ENCODE measurements around the gene CNPY4.

CNPY4 gene

DNA sequence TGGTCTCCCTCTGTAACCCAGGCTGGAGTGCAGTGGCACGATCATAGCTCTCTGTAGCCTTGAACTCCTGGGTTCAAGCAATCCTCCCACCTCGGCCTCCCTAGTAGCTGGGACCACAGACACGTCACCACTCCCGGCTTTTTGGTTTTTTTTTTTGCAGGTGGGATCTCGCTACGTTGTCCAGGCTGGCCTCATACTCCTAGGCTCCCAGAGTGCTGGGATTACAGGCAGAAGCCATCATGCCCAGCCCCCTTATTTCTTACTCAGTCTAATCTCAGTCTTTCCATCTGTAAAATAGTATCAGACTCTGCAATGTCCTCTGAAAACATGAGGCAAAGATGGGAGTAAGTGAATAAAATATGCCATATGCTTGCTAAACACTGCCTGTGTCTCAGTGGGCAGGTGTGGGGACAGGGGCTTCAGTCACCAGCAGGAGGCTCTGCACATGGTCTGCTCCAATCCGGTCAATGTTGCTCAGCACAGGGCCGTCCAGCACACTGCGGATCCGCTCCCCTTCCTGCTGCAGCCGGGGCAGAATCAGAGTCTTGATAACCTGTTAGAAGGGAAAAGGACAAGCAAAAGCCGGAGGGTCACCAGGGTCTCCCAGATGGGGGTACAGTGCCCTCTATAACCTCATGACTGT is 9.8 kb upstream of the CNPY4 start:
- no peak overlapping the region for H3K4me3 ChIP-seq (ENCODE audit: low read length)
- H3K4me1 ChIP-seq (ENCODE audit: control insufficient read depth, insufficient read depth, low read length), result no peaks in the 10 kb centered on the region
- no peak overlapping the region for H3K9ac ChIP-seq (ENCODE audit: low read length)
- H3K36me3 ChIP-seq (ENCODE audit: control insufficient read depth, insufficient read depth, low read length), result peaks cover 33% of the 10 kb centered on the region
- no peak overlapping the region for H3K27ac ChIP-seq (ENCODE audit: low read depth, low read length)
- no peaks in the 10 kb centered on the region for H3K27me3 ChIP-seq (ENCODE audit: control insufficient read depth, insufficient read depth, low read length)

DNA sequence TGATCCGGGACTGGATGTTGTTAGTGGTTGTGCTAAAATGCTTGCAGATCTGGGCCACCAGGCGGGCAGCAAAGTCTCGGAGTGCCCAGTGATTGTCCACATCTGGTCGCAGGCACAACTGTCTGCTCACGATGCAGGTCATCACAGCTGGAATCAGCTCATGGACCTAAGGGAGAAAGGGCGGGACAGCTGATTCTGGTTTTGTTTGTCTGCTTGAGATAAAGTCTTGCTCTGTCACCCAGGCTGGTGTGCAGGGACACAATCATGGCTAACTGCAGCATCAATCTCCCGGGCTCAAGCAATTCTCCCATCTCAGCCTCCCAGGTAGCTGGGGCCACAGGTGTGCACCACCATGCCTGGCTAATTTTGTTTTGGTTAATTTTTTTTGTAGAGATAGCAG is 8.3 kb upstream of the CNPY4 start:
- no peak overlapping the region for H3K9ac ChIP-seq (ENCODE audit: low read length)
- no peaks in the 10 kb centered on the region for H3K27me3 ChIP-seq (ENCODE audit: control insufficient read depth, insufficient read depth, low read length)
- H3K4me3 ChIP-seq (ENCODE audit: low read length), result no peak overlapping the region
- H3K4me1 ChIP-seq (ENCODE audit: control insufficient read depth, insufficient read depth, low read length), result no peaks in the 10 kb centered on the region
- H3K36me3 ChIP-seq (ENCODE audit: control insufficient read depth, insufficient read depth, low read length), result peaks cover 28% of the 10 kb centered on the region
- H3K27ac ChIP-seq (ENCODE audit: low read depth, low read length), result no peak overlapping the region

DNA sequence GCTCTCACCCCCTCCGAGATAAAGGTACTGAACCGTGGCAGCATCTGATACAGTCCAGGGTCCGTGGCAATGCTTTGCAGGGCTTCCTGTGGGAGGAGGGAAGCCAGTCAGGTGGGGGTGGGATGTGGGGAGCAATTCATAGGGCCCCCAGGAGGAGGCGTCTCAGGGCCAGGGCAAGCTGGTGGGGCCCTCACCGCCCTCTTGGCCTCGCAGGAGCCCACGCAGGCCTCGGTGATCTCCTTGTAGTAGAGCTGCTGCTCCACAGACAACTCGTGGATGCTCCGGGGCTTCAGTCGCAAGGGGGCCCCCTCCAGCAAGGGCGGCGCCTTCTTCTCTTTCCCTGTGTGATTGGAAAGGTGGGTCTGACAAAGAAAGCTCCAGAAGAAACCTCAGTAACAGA is 7.5 kb upstream of the CNPY4 start:
- Histone ChIP-seq H3K4me3 (ENCODE audit: low read length) (no peak overlapping the region), H3K27ac (ENCODE audit: low read depth, low read length) (no peak overlapping the region), H3K27me3 (ENCODE audit: control insufficient read depth, insufficient read depth, low read length) (no peaks in the 10 kb centered on the region), H3K4me1 (ENCODE audit: control insufficient read depth, insufficient read depth, low read length) (no peaks in the 10 kb centered on the region), H3K9ac (ENCODE audit: low read length) (no peak overlapping the region), H3K36me3 (ENCODE audit: control insufficient read depth, insufficient read depth, low read length) (peaks cover 25% of the 10 kb centered on the region)

DNA sequence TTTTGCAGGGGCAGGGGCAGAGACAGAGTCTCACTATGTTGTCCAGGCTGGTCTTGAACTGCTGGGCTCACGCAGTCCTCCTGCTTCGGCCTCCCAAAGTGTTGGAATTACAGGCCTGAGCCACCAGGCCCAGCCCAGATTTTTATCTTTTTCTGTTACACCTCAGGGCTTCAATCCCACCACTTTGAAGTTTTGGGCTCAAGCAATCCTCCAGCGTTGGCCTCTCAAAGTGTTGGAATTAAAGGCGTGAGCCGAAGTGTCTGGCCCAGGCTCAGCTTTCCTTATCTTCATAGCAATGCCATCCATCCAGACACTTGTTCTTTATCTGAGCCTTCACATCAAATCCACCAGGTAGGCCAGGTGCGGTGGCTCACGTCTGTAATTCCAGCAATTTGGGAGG is 4.4 kb upstream of the CNPY4 start:
- no peak overlapping the region for H3K4me3 ChIP-seq (ENCODE audit: low read length)
- H3K27me3 ChIP-seq (ENCODE audit: control insufficient read depth, insufficient read depth, low read length), result no peaks in the 10 kb centered on the region
- peaks cover 3% of the 10 kb centered on the region for H3K4me1 ChIP-seq (ENCODE audit: control insufficient read depth, insufficient read depth, low read length)
- no peak overlapping the region for H3K27ac ChIP-seq (ENCODE audit: low read depth, low read length)
- no peak overlapping the region for H3K9ac ChIP-seq (ENCODE audit: low read length)
- peaks cover 12% of the 10 kb centered on the region for H3K36me3 ChIP-seq (ENCODE audit: control insufficient read depth, insufficient read depth, low read length)

DNA sequence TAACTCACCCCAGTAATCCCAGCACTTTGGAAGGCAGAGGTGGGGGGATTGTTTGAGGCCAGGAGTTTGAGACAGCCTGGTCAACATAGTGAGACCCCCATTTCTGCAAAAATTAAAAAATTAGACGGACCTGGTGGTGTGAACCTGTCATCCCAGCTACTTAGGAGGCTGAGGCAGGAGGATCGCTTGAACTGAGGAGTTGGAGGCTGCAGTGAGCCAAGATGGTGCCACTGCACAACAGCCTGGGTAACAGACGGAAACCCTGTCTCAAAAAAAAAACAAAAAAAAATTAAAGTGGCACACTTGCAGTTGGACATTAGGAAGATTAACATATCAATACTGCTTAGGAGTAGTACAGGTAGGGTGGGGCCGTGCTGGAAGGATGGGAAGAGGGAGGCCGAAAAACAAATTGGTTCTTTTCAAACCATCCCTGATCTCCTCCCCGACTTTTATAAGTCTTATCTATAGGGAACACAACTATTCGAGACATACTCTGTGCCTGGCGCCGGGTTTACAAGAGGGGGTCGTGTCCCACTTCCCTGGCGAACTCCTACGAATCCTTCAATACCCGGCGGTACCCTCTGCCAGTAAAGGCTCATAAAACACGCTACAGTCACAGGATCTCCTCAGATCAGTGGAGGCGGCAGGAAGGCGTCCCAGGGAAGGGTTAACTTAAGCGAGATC is 904 bp upstream of the CNPY4 start:
- Histone ChIP-seq H3K27ac (ENCODE audit: low read depth, low read length) (peak overlapping the region; percentile 82), H3K4me3 (ENCODE audit: low read length) (peak overlapping the region; percentile 80), H3K27me3 (ENCODE audit: control insufficient read depth, insufficient read depth, low read length) (no peaks in the 10 kb centered on the region), H3K9ac (ENCODE audit: low read length) (peak overlapping the region; percentile 10), H3K36me3 (ENCODE audit: control insufficient read depth, insufficient read depth, low read length) (no peaks in the 10 kb centered on the region), H3K4me1 (ENCODE audit: control insufficient read depth, insufficient read depth, low read length) (peaks cover 3% of the 10 kb centered on the region)

DNA sequence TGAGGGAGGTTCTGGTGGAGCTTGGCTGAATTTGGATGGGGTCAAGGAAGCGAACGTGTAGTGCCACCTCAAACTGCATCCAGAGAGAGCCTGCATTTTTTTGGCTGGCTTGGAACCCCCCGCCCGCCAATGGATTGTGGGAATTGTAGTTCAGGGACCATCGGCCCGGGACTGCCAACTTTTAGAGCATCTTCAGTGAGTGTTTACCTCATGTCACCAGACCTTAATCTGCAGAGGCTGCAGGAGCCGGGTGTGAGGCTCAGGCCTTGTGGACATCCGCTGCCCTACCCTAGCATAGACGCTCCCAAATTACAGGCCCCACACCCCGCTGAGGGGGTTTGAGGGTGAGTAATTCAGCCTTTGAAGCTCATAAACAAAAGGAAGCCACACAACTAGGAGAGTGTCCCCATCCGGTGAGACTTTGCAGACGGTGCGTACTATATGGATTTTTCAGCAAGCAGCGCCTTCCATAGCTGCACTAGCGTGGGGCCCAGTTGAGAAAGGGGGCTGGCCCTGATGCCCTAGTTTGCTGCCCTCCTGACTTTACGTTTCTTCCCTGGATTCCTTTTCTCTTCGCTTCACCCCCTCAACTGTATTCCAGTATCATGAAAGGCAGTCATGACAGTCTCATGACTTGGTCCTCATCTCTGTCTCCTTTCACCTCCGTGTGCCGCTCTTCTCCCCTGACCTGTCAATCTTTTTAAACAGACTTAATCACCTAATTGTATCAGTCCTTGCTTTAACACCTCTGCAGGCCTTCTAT is 717 bp downstream of the CNPY4 start:
- H3K36me3 ChIP-seq (ENCODE audit: control insufficient read depth, insufficient read depth, low read length), result no peaks in the 10 kb centered on the region
- H3K9ac ChIP-seq (ENCODE audit: low read length), result peak overlapping the region; percentile 2
- H3K4me1 ChIP-seq (ENCODE audit: control insufficient read depth, insufficient read depth, low read length), result peaks cover 3% of the 10 kb centered on the region

DNA sequence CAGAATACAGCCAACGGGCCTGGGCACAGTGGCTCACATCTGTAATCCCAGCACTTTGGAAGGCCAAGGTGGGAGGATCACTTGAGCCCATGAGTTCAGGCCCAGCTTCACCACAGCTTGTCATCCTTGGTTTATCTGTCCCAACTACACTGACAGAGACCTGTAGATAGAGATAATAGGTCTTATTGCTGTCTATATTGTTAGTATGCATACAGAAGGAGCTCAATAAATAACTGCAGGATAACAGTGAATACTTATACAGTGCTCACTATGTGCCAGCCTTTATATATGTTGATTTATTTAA is 1.3 kb downstream of the CNPY4 start:
- H3K4me3 ChIP-seq (ENCODE audit: low read length), result peak overlapping the region; percentile 80
- no peak overlapping the region for H3K9ac ChIP-seq (ENCODE audit: low read length)
- no peaks in the 10 kb centered on the region for H3K36me3 ChIP-seq (ENCODE audit: control insufficient read depth, insufficient read depth, low read length)
- H3K4me1 ChIP-seq (ENCODE audit: control insufficient read depth, insufficient read depth, low read length), result peaks cover 3% of the 10 kb centered on the region
- peak overlapping the region; percentile 55 for H3K27ac ChIP-seq (ENCODE audit: low read depth, low read length)
- H3K27me3 ChIP-seq (ENCODE audit: control insufficient read depth, insufficient read depth, low read length), result no peaks in the 10 kb centered on the region

More for the DNA sequence above, 717 bp downstream of the CNPY4 start:
- peak overlapping the region; percentile 82 for H3K27ac ChIP-seq (ENCODE audit: low read depth, low read length)
- no peaks in the 10 kb centered on the region for H3K27me3 ChIP-seq (ENCODE audit: control insufficient read depth, insufficient read depth, low read length)
- H3K4me3 ChIP-seq (ENCODE audit: low read length), result peak overlapping the region; percentile 80

DNA sequence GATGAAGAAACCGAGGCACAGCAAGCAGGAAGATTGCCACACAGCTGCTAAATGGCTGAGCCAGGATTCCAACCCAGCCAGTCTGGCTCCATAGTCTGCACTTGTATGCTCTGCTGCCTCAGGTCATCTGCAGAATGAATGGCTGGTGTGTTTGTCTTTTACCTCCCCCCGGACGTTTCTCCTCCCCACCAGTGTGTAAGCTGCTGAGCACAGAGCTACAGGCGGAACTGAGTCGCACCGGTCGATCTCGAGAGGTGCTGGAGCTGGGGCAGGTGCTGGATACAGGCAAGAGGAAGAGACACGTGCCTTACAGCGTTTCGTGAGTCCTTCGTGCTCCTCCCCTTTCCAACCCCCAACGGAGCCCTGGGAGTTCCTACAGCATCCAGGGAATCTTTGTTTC is 2.6 kb downstream of the CNPY4 start:
- H3K27ac ChIP-seq (ENCODE audit: low read depth, low read length), result no peak overlapping the region
- no peak overlapping the region for H3K4me3 ChIP-seq (ENCODE audit: low read length)
- H3K27me3 ChIP-seq (ENCODE audit: control insufficient read depth, insufficient read depth, low read length), result no peaks in the 10 kb centered on the region
- no peaks in the 10 kb centered on the region for H3K36me3 ChIP-seq (ENCODE audit: control insufficient read depth, insufficient read depth, low read length)
- no peak overlapping the region for H3K9ac ChIP-seq (ENCODE audit: low read length)
- peaks cover 3% of the 10 kb centered on the region for H3K4me1 ChIP-seq (ENCODE audit: control insufficient read depth, insufficient read depth, low read length)

DNA sequence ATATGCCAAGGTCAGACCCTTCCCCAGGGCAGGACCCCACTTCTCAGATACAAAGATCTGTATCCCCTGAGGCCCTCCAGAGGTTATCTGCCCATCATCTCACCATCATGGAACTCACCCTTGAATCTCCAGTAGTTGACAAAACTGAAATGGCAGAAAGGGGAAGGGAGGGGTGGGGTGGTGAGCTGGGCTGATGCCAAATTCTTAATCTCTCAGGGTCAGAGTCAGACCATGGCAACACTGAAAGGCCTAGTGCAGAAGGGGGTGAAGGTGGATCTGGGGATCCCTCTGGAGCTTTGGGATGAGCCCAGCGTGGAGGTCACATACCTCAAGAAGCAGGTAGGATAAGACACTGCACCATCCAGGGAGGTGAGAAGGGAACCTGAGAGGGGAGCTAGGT is 3.1 kb downstream of the CNPY4 start:
- Histone ChIP-seq H3K9ac (ENCODE audit: low read length) (no peak overlapping the region), H3K4me1 (ENCODE audit: control insufficient read depth, insufficient read depth, low read length) (peaks cover 3% of the 10 kb centered on the region), H3K36me3 (ENCODE audit: control insufficient read depth, insufficient read depth, low read length) (no peaks in the 10 kb centered on the region), H3K27me3 (ENCODE audit: control insufficient read depth, insufficient read depth, low read length) (no peaks in the 10 kb centered on the region), H3K4me3 (ENCODE audit: low read length) (no peak overlapping the region), H3K27ac (ENCODE audit: low read depth, low read length) (no peak overlapping the region)

DNA sequence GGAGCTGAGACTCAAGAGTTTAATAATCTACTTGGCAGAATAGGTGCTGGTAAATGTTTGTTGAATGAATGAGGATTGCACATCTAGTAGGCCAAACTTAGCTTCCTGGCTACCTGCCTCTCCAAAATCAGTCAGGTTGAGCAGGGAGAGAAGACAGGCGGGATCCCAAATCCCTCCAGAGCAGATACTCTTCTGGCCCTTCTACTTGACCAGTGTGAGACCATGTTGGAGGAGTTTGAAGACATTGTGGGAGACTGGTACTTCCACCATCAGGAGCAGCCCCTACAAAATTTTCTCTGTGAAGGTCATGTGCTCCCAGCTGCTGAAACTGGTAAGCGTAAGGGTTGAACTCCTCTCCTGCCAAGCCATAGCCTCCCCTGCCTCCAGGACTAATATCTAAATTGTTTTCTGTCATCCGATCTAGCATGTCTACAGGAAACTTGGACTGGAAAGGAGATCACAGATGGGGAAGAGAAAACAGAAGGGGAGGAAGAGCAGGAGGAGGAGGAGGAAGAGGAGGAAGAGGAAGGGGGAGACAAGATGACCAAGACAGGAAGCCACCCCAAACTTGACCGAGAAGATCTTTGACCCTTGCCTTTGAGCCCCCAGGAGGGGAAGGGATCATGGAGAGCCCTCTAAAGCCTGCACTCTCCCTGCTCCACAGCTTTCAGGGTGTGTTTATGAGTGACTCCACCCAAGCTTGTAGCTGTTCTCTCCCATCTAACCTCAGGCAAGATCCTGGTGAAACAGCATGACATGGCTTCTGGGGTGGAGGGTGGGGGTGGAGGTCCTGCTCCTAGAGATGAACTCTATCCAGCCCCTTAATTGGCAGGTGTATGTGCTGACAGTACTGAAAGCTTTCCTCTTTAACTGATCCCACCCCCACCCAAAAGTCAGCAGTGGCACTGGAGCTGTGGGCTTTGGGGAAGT is 5.1 kb downstream of the CNPY4 start:
- no peaks in the 10 kb centered on the region for H3K4me1 ChIP-seq (ENCODE audit: control insufficient read depth, insufficient read depth, low read length)
- no peak overlapping the region for H3K9ac ChIP-seq (ENCODE audit: low read length)
- H3K27ac ChIP-seq (ENCODE audit: low read depth, low read length), result no peak overlapping the region
- no peaks in the 10 kb centered on the region for H3K36me3 ChIP-seq (ENCODE audit: control insufficient read depth, insufficient read depth, low read length)
- H3K27me3 ChIP-seq (ENCODE audit: control insufficient read depth, insufficient read depth, low read length), result no peaks in the 10 kb centered on the region
- H3K4me3 ChIP-seq (ENCODE audit: low read length), result peak overlapping the region; percentile 49

DNA sequence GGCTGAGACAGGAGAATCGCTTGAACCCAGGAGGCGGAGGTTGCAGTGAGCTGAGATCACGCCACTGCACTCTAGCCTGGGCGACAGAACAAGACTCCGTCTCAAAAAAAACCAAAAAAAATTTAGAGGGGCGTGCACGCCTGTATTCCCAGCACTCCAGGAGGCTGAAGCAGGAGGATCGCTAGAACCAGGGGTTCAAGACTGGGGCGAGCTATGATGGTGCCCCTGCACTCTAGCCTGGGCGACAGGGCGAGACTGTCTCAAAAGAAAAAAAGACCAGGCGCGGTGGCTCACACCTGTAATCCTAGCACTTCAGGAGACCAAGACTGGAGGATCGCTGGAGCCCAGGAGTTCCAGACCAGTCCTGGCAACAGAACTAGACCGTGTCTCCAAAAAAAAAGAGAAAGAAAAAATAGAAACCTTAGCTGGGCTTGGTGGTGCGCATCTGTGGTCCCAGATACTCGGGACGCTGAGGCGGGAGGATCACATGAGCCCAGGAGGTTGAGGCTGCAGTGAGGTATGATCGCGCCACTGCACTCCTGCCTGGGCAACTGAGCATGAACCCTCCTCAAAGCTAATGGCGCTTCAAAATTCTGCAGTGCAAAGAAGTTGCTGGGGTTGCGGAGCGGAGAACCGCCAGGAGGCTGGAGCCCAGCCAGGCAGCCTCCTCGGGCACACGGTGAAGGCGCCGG is 7.0 kb downstream of the CNPY4 start:
- H3K27ac ChIP-seq (ENCODE audit: low read depth, low read length), result peak overlapping the region; percentile 97
- H3K9ac ChIP-seq (ENCODE audit: low read length), result peak overlapping the region; percentile 81
- H3K27me3 ChIP-seq (ENCODE audit: control insufficient read depth, insufficient read depth, low read length), result no peaks in the 10 kb centered on the region
- H3K4me3 ChIP-seq (ENCODE audit: low read length), result peak overlapping the region; percentile 94
- H3K36me3 ChIP-seq (ENCODE audit: control insufficient read depth, insufficient read depth, low read length), result no peaks in the 10 kb centered on the region
- H3K4me1 ChIP-seq (ENCODE audit: control insufficient read depth, insufficient read depth, low read length), result peaks cover 3% of the 10 kb centered on the region

Measured in rectal smooth muscle tissue (tissue), 1 donor.